Measurements from ENCODE around the gene EXOC6B. TPM values are rescaled to one million over a fixed set of nuclear protein-coding genes. Genes with fewer than 3 reads are reported as not detected.
A peak's percentile ranks its signal among the peaks of the same experiment; 100 is the strongest.

The EXOC6B gene
- total and polyA plus RNA-seq, 2 experiments from 2014 or later = 8.9 to 18.3 TPM

DNA sequence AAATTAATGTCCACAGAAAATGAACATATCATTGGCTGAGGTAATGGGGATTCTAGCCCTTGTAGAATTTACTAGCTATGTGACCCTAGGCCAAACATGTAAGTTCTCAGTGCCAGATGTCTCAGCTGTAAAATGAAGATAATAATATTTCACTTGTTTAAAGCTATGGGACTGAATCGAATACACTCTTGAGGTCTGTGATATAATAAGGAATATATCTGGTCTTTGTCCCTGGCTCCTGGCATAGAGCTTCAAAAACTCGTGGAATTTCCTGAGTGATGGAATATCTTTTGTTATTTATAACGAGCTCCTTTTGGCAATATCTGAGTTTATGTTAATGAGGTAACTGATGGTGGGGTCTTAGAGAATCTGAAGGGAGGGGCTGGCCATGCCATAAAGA lies 476.8 kb downstream of the EXOC6B start:
- TF ChIP-seq EZH2phosphoT487 (IDR thresholded peaks at IDR 0.05; ENCODE audit: insufficient read depth, low read depth) (no peak), EZH2 (IDR thresholded peaks at IDR 0.05; ENCODE audit: insufficient read depth, poor library complexity, severe bottlenecking) (no peak)
- 19 to 24% methylated on average over 3 of the region's 3 CpGs for WGBS, 2 experiments (ENCODE audit: low coverage in 1 of 2, low lambda C conversion rate in 2 of 2, missing lambda C conversion rate in 2 of 2)
- no peaks in the 10 kb centered on the region for H3K79me2 ChIP-seq (ENCODE audit: insufficient read depth)
- no peaks in the 10 kb centered on the region for H3F3A ChIP-seq (ENCODE audit: insufficient read depth)
- no peak for DNase-seq
- no peaks in the 10 kb centered on the region for H3K4me1 ChIP-seq (ENCODE audit: insufficient read depth)
- H3K9ac ChIP-seq = no peak overlapping the region
- no peaks in the 10 kb centered on the region for H3K27me3 ChIP-seq (replicated peaks; ENCODE audit: insufficient read depth)
- no peak overlapping the region for H3K4me2 ChIP-seq (ENCODE audit: unreplicated experiment)
- no peaks in the 10 kb centered on the region for H4K20me1 ChIP-seq (ENCODE audit: insufficient read depth)
- H3K4me3 ChIP-seq = no peak overlapping the region
- H3K36me3 ChIP-seq (ENCODE audit: low read depth) = no peaks in the 10 kb centered on the region
- H3K9me2 ChIP-seq (ENCODE audit: insufficient read depth) = no peaks in the 10 kb centered on the region
- H3K27ac ChIP-seq = no peak overlapping the region
- in situ Hi-C loops (cut with MboI) = no loop called here
- no peak overlapping the region for H2AFZ ChIP-seq
- no peaks in the 10 kb centered on the region for H3K9me3 ChIP-seq (ENCODE audit: low read depth)

DNA sequence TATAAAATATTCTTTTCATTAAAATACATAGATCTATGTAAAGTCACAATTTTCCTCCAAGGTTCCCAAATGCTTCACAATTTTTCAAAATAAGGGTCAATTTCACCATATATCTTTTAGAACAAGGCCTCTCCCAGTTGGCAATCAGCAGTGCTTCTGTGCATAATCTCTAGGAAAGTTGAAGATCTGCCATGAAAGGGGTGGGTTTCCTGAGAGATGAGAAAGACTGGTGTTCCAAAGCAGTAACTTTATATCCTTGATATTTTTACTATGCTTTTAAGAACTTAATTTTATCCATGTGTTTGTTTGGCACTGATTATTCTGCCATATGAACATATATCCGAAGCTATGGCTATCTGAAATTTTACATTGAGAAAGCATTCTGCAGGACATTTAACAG lies 478.8 kb downstream of the EXOC6B start:
- 14% methylated on average over 1 of the region's 1 CpG for WGBS, 2 experiments (ENCODE audit: low coverage in 1 of 2, low lambda C conversion rate in 2 of 2, missing lambda C conversion rate in 2 of 2)

DNA sequence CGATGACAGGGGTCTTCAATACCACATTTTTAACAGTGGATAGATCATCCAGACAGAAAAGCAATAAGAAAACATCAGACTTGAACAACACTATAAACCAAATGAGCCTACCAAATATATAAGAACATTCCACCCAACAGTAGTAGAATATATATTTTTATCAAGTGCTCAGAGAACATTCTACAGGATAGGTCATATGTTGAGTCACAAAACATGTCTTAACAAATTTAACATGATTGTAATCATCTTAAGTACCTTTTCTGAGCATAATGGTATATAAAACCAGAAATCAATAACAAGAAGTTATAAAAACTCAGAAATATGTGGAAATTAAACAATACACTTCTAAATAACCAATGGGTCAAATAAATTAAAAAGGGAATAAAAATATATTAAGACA lies 484.2 kb downstream of the EXOC6B start:
- H3K4me1 ChIP-seq (ENCODE audit: insufficient read depth) = no peaks in the 10 kb centered on the region
- H3K27me3 ChIP-seq (replicated peaks; ENCODE audit: insufficient read depth) = no peaks in the 10 kb centered on the region
- H3K9me3 ChIP-seq (ENCODE audit: low read depth) = no peaks in the 10 kb centered on the region
- H3K27ac ChIP-seq = no peak overlapping the region
- H3K79me2 ChIP-seq (ENCODE audit: insufficient read depth) = no peaks in the 10 kb centered on the region
- in situ Hi-C loops (cut with MboI) = no loop called here
- no peak overlapping the region for H3K4me3 ChIP-seq
- no peak overlapping the region for H3K9ac ChIP-seq
- no peaks in the 10 kb centered on the region for H3K36me3 ChIP-seq (ENCODE audit: low read depth)
- no peaks in the 10 kb centered on the region for H4K20me1 ChIP-seq (ENCODE audit: insufficient read depth)
- no peaks in the 10 kb centered on the region for H3K9me2 ChIP-seq (ENCODE audit: insufficient read depth)
- TF ChIP-seq EZH2 (IDR thresholded peaks at IDR 0.05; ENCODE audit: insufficient read depth, poor library complexity, severe bottlenecking) (no peak), EZH2phosphoT487 (IDR thresholded peaks at IDR 0.05; ENCODE audit: insufficient read depth, low read depth) (no peak)
- no peak for DNase-seq
- 96 to 100% methylated on average over 1 of the region's 1 CpG for WGBS, 2 experiments (ENCODE audit: low coverage in 1 of 2, low lambda C conversion rate in 2 of 2, missing lambda C conversion rate in 2 of 2)
- no peak overlapping the region for H3K4me2 ChIP-seq (ENCODE audit: unreplicated experiment)
- no peak overlapping the region for H2AFZ ChIP-seq
- H3F3A ChIP-seq (ENCODE audit: insufficient read depth) = no peaks in the 10 kb centered on the region

More for the DNA sequence above, 478.8 kb downstream of the EXOC6B start:
- no peaks in the 10 kb centered on the region for H3K9me2 ChIP-seq (ENCODE audit: insufficient read depth)
- no peak overlapping the region for H2AFZ ChIP-seq
- no peaks in the 10 kb centered on the region for H3F3A ChIP-seq (ENCODE audit: insufficient read depth)
- H3K27ac ChIP-seq = no peak overlapping the region
- no peak overlapping the region for H3K9ac ChIP-seq
- H3K9me3 ChIP-seq (ENCODE audit: low read depth) = no peaks in the 10 kb centered on the region
- no peaks in the 10 kb centered on the region for H4K20me1 ChIP-seq (ENCODE audit: insufficient read depth)
- TF ChIP-seq EZH2 (IDR thresholded peaks at IDR 0.05; ENCODE audit: insufficient read depth, poor library complexity, severe bottlenecking) (no peak), EZH2phosphoT487 (IDR thresholded peaks at IDR 0.05; ENCODE audit: insufficient read depth, low read depth) (no peak)
- no peaks in the 10 kb centered on the region for H3K79me2 ChIP-seq (ENCODE audit: insufficient read depth)
- in situ Hi-C loops (cut with MboI) = no loop called here
- H3K4me2 ChIP-seq (ENCODE audit: unreplicated experiment) = no peak overlapping the region
- H3K4me3 ChIP-seq = no peak overlapping the region
- H3K36me3 ChIP-seq (ENCODE audit: low read depth) = no peaks in the 10 kb centered on the region
- no peak for DNase-seq
- no peaks in the 10 kb centered on the region for H3K4me1 ChIP-seq (ENCODE audit: insufficient read depth)
- H3K27me3 ChIP-seq (replicated peaks; ENCODE audit: insufficient read depth) = no peaks in the 10 kb centered on the region

DNA sequence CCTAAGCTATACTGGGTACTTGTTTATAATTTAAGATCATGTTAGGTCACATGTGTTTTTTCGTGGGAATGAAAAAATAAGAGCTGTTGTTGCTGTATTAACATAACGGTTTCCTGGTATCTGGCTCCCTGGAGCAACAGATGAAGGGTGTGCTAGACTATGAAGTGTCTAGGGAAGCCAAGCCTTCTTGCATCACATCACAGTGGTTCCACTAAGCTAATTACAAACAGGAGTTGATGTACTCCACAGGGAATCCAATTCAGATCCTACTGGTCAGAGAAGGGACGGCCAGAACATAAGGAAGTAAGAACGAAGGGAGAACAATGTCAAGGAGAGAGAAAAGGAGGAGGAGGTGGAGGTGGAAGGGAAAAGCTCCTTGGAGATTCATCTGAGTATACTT lies 485.2 kb downstream of the EXOC6B start:
- no peaks in the 10 kb centered on the region for H3K9me3 ChIP-seq (ENCODE audit: low read depth)
- no peak overlapping the region for H3K9ac ChIP-seq
- no peak overlapping the region for H3K4me3 ChIP-seq
- H3K27me3 ChIP-seq (replicated peaks; ENCODE audit: insufficient read depth) = no peaks in the 10 kb centered on the region
- H3K4me2 ChIP-seq (ENCODE audit: unreplicated experiment) = no peak overlapping the region
- no peaks in the 10 kb centered on the region for H3K36me3 ChIP-seq (ENCODE audit: low read depth)
- no peaks in the 10 kb centered on the region for H3K9me2 ChIP-seq (ENCODE audit: insufficient read depth)
- no peaks in the 10 kb centered on the region for H4K20me1 ChIP-seq (ENCODE audit: insufficient read depth)
- no peak overlapping the region for H2AFZ ChIP-seq
- no peak overlapping the region for H3K27ac ChIP-seq
- in situ Hi-C loops (cut with MboI) = no loop called here
- no peaks in the 10 kb centered on the region for H3F3A ChIP-seq (ENCODE audit: insufficient read depth)
- TF ChIP-seq EZH2 (IDR thresholded peaks at IDR 0.05; ENCODE audit: insufficient read depth, poor library complexity, severe bottlenecking) (no peak), EZH2phosphoT487 (IDR thresholded peaks at IDR 0.05; ENCODE audit: insufficient read depth, low read depth) (no peak)
- DNase-seq = peak; percentile 29
- H3K79me2 ChIP-seq (ENCODE audit: insufficient read depth) = no peaks in the 10 kb centered on the region
- no peaks in the 10 kb centered on the region for H3K4me1 ChIP-seq (ENCODE audit: insufficient read depth)
- WGBS, 2 experiments (ENCODE audit: low coverage in 1 of 2, low lambda C conversion rate in 2 of 2, missing lambda C conversion rate in 2 of 2) = 23 to 24% methylated on average over 4 of the region's 4 CpGs

DNA sequence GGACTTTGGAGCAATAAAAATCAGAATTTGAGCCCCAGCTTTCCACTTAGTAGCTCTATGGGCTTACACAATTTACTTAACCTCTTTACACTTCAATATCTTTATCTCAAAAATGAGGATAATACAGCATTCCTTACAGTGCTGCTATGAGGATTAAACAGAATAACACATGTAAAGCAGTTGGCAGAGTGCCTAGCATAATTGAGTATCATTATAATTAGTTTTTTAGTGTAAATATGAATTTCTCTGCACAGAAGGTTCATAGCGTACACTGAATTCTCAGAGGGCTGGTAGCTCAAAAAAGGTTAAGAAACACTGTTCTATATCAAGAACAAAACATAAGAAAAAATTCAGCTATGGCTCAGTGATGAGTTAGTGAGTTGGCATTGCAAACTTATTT lies 487.8 kb downstream of the EXOC6B start:
- Histone ChIP-seq H3K9me2 (ENCODE audit: insufficient read depth) (no peaks in the 10 kb centered on the region), H2AFZ (no peak overlapping the region), H3K9me3 (ENCODE audit: low read depth) (no peaks in the 10 kb centered on the region), H3K36me3 (ENCODE audit: low read depth) (no peaks in the 10 kb centered on the region), H3K9ac (no peak overlapping the region), H3F3A (ENCODE audit: insufficient read depth) (no peaks in the 10 kb centered on the region), H3K27me3 (replicated peaks; ENCODE audit: insufficient read depth) (no peaks in the 10 kb centered on the region), H4K20me1 (ENCODE audit: insufficient read depth) (no peaks in the 10 kb centered on the region), H3K4me3 (no peak overlapping the region), H3K27ac (no peak overlapping the region), H3K4me1 (ENCODE audit: insufficient read depth) (no peaks in the 10 kb centered on the region), H3K79me2 (ENCODE audit: insufficient read depth) (no peaks in the 10 kb centered on the region), H3K4me2 (ENCODE audit: unreplicated experiment) (no peak overlapping the region)
- in situ Hi-C loops (cut with MboI) = no loop called here
- 96 to 98% methylated on average over 1 of the region's 1 CpG for WGBS, 2 experiments (ENCODE audit: low coverage in 1 of 2, low lambda C conversion rate in 2 of 2, missing lambda C conversion rate in 2 of 2)
- DNase-seq = no peak
- TF ChIP-seq EZH2 (IDR thresholded peaks at IDR 0.05; ENCODE audit: insufficient read depth, poor library complexity, severe bottlenecking) (no peak), EZH2phosphoT487 (IDR thresholded peaks at IDR 0.05; ENCODE audit: insufficient read depth, low read depth) (no peak)
